Endodermal cell (in vitro differentiated cells): ENCODE measurements around the gene EGFR. TPM values are rescaled to one million over a fixed set of nuclear protein-coding genes. Genes with fewer than 3 reads are reported as not detected.

Experiments used
- DNase-seq: peaks from one replicate; pipeline ENCODE4 v3.0.0-alpha.2; 2017
- H3K27ac ChIP-seq: 2 replicates; pipeline ENCODE4 v1.5.1; 2013; ENCODE audit warnings: mild to moderate bottlenecking, low read depth, low read length, moderate library complexity
- H3K27me3 ChIP-seq: 2 replicates; pipeline ENCODE4 v1.6.1; 2013; ENCODE audit warnings: mild to moderate bottlenecking, low read length, moderate library complexity; ENCODE audit not compliant: insufficient read depth, control insufficient read depth, poor library complexity, severe bottlenecking
- H3K36me3 ChIP-seq: 2 replicates; pipeline ENCODE4 v1.7.0; 2013; ENCODE audit warnings: mild to moderate bottlenecking, low read length, moderate library complexity; ENCODE audit not compliant: control insufficient read depth, insufficient read depth
- H3K4me1 ChIP-seq: one replicate; pipeline ENCODE4 v1.7.0; 2013; ENCODE audit warnings: low read length; ENCODE audit not compliant: control insufficient read depth, insufficient read depth
- H3K4me3 ChIP-seq: 2 replicates; pipeline ENCODE4 v1.5.1; 2013; ENCODE audit warnings: mild to moderate bottlenecking, low read length, moderate library complexity
- H3K9ac ChIP-seq: 2 replicates; pipeline ENCODE4 v1.6.1; 2013; ENCODE audit warnings: mild to moderate bottlenecking, low read length, moderate library complexity; ENCODE audit not compliant: poor library complexity, severe bottlenecking; ENCODE audit errors: extremely low read depth
- H3K9me3 ChIP-seq: 2 replicates; pipeline ENCODE4 v1.6.1; 2013; ENCODE audit warnings: mild to moderate bottlenecking, low read length, moderate library complexity; ENCODE audit not compliant: control insufficient read depth
- H3K27ac Mint-ChIP-seq: 2 replicates; pipeline ENCODE4 v1.8.0; 2020; ENCODE audit warnings: mixed read lengths
- H3K27me3 Mint-ChIP-seq: 2 replicates; pipeline ENCODE4 v1.8.0; 2021; ENCODE audit warnings: mild to moderate bottlenecking, mixed read lengths; ENCODE audit not compliant: insufficient read depth
- H3K36me3 Mint-ChIP-seq: 2 replicates; pipeline ENCODE4 v1.8.0; 2020; ENCODE audit warnings: low read depth, mixed read lengths
- H3K4me1 Mint-ChIP-seq: 2 replicates; pipeline ENCODE4 v1.8.0; 2020; ENCODE audit warnings: mixed read lengths
- H3K4me3 Mint-ChIP-seq: 2 replicates; pipeline ENCODE4 v1.8.0; 2020; ENCODE audit warnings: mild to moderate bottlenecking, moderate library complexity, mixed read lengths
- H3K9me3 Mint-ChIP-seq: 2 replicates; pipeline ENCODE4 v1.8.0; 2020; ENCODE audit warnings: mild to moderate bottlenecking, mixed read lengths
- CTCF ChIP-seq: fragments of 200-600 bp; sonication (generic); conservative IDR thresholded peaks from 2 replicates; pipeline ENCODE4 v1.5.0; 2021; ENCODE audit warnings: antibody characterized with exemption, mild to moderate bottlenecking
- WGBS, 2 experiments: methylation state at CpG; one replicate each; pipeline versions ENCODE4 v1.1.5 to v1.1.7; 2013; ENCODE audit warnings: missing lambda C conversion rate in 2 of 2, mixed read lengths in 1 of 2; ENCODE audit not compliant: insufficient coverage in 1 of 2, insufficient read length in 1 of 2; 5-methylcytosine and 5-hydroxymethylcytosine counted together
- total RNA-seq, 2 donors: library from RNA; stranded (reverse); fragmentation: NEBNext Ultra II Directional in 1 of 2; extraction: Animal tissue kit (Norgen Biotek cat#: 25700) in 1 of 2; gene quantifications; 2 replicates in 1 of 2; 3 replicates in 1 of 2; pipeline ENCODE4 v1.2.1, GENCODE V29; 2021

EGFR gene
- total RNA-seq, 2 donors from 2014 or later: 5.0 to 5.8 TPM

DNA sequence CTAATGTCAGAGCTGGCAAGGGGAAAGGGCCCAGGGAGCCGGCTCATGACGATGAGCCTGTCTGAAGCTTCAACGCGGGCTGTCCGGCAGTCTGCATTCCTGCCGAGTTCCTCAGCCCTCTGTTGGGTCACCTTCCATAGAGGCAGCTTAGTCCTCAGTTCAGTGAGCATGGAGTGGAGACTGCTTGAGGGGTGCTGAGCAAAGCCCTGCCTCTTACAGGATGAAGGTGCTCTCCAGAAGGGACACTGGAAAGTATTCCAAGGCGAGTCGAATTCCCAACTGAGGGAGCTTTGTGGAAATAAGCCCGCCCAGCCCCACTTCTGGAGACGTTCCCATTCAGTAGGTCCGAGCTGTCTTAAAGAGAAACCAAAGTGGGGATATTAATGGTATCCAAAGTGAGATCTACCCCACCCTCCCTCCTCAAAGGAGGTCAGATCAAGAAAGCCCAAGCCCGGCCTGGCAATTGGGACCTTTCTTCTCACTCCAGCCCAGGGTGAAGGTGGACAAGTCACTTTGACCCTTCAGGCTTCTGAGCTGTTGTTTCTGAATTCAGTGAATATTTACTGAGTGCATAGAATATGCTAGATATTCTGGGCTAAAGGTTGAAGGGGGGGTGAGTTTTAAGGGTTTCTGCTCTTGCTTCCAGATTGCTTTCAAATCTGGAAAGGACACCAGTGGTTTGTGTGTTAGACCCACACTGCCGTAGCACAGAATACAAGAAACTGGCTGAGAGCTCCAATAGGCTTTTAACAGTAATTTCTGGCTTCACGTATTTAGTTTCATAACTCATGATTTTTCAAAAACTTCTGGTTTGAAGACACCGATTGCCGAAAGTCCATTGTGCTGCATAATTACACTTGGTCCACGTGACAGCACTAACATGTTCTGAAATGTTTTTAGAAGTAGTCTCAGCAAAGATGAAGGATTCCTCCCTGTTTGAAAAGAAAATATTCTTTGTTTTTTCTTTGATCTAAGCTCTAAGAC, 3.5 kb downstream of the EGFR start:
- no peak overlapping the region for H3K4me3 Mint-ChIP-seq

DNA sequence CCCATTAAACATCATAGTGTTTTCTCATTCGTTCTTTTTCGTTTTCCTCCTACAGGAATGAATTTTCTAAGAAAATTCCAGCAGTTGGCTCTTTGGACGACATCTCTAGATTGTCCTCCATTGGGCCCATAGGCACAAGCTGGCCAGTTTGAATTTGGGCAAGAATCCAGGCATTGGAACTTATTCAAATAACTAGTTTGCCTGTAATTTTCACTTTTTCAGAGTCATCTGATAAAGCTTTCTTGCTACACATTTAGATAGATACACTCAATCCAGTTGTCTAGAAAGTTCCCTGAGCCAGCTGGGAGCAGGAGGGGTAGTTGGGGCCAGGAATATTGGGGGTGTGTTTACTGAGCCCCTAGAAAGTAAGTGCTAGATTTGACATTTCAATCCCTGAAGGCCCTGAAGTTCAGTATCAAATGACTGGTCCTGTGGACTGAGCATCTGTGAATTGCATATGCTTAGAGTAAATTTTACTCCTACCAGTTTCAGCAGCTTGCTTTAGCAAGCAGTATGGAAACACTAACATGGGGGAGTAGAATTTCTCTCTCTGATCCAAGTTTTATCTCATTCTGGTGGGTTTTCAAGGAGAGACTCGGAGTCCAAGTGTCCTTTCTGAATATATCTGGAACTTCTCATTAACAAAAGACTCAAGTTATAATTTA, 5.2 kb downstream of the EGFR start:
- no peak overlapping the region for H3K27ac ChIP-seq
- Mint-ChIP-seq H3K36me3 (no peaks in the 10 kb centered on the region), H3K4me3 (no peak overlapping the region), H3K4me1 (no peaks in the 10 kb centered on the region), H3K27ac (no peak overlapping the region), H3K27me3 (peaks cover 33% of the 10 kb centered on the region), H3K9me3 (no peaks in the 10 kb centered on the region)
- no peaks in the 10 kb centered on the region for H3K4me1 ChIP-seq
- no peaks in the 10 kb centered on the region for H3K36me3 ChIP-seq
- H3K9me3 ChIP-seq: no peaks in the 10 kb centered on the region
- H3K27me3 ChIP-seq: peaks cover 30% of the 10 kb centered on the region
- no peak for DNase-seq
- TF ChIP-seq CTCF: no peak
- no peak overlapping the region for H3K9ac ChIP-seq
- WGBS, 2 experiments: 90 to 100% methylated on average over 4 of the region's 4 CpGs
- H3K4me3 ChIP-seq: no peak overlapping the region

More for the DNA sequence above, 3.5 kb downstream of the EGFR start:
- 95 to 96% methylated on average over 13 to 17 of the region's 17 CpGs for WGBS, 2 experiments
- H3K36me3 Mint-ChIP-seq: no peaks in the 10 kb centered on the region
- no peaks in the 10 kb centered on the region for H3K36me3 ChIP-seq
- H3K27ac ChIP-seq: no peak overlapping the region
- peaks cover 48% of the 10 kb centered on the region for H3K27me3 Mint-ChIP-seq
- H3K4me1 ChIP-seq: peaks cover 3% of the 10 kb centered on the region
- no peak for TF ChIP-seq CTCF
- H3K27ac Mint-ChIP-seq: no peak overlapping the region
- DNase-seq: no peak
- no peaks in the 10 kb centered on the region for H3K9me3 Mint-ChIP-seq
- H3K4me3 ChIP-seq: no peak overlapping the region
- H3K9me3 ChIP-seq: no peaks in the 10 kb centered on the region
- peaks cover 45% of the 10 kb centered on the region for H3K27me3 ChIP-seq
- no peaks in the 10 kb centered on the region for H3K4me1 Mint-ChIP-seq
- no peak overlapping the region for H3K9ac ChIP-seq

GRCh38 chr7:55024776-55025175, 6.0 kb downstream of the EGFR start:
- 88 to 89% methylated on average over 2 of the region's 2 CpGs for WGBS, 2 experiments

More at GRCh38 chr7:55024776-55025175, 6.0 kb downstream of the EGFR start:
- H3K27ac Mint-ChIP-seq: no peak overlapping the region
- Histone ChIP-seq H3K9ac (no peak overlapping the region), H3K36me3 (no peaks in the 10 kb centered on the region), H3K27me3 (peaks cover 26% of the 10 kb centered on the region), H3K4me1 (no peaks in the 10 kb centered on the region), H3K27ac (no peak overlapping the region), H3K9me3 (no peaks in the 10 kb centered on the region), H3K4me3 (no peak overlapping the region)
- no peaks in the 10 kb centered on the region for H3K4me1 Mint-ChIP-seq
- H3K4me3 Mint-ChIP-seq: no peak overlapping the region
- H3K9me3 Mint-ChIP-seq: no peaks in the 10 kb centered on the region
- TF ChIP-seq CTCF: no peak
- DNase-seq: no peak
- H3K36me3 Mint-ChIP-seq: no peaks in the 10 kb centered on the region
- H3K27me3 Mint-ChIP-seq: peaks cover 33% of the 10 kb centered on the region
